NCI-H1694 treated with DMSO at 0.1 percent for 48 hours (cell line): ENCODE data around the gene RFX6.
"Not testable (repeated sequence)": the region's sequence is repeated elsewhere in the genome, so short reads cannot be mapped to it uniquely, and the experiment has no call there.

Experiments used
- DNase-seq: peaks from one replicate; lab custom pipeline; 2025; lab: John Stamatoyannopoulos, UW

Gene RFX6, protein sequence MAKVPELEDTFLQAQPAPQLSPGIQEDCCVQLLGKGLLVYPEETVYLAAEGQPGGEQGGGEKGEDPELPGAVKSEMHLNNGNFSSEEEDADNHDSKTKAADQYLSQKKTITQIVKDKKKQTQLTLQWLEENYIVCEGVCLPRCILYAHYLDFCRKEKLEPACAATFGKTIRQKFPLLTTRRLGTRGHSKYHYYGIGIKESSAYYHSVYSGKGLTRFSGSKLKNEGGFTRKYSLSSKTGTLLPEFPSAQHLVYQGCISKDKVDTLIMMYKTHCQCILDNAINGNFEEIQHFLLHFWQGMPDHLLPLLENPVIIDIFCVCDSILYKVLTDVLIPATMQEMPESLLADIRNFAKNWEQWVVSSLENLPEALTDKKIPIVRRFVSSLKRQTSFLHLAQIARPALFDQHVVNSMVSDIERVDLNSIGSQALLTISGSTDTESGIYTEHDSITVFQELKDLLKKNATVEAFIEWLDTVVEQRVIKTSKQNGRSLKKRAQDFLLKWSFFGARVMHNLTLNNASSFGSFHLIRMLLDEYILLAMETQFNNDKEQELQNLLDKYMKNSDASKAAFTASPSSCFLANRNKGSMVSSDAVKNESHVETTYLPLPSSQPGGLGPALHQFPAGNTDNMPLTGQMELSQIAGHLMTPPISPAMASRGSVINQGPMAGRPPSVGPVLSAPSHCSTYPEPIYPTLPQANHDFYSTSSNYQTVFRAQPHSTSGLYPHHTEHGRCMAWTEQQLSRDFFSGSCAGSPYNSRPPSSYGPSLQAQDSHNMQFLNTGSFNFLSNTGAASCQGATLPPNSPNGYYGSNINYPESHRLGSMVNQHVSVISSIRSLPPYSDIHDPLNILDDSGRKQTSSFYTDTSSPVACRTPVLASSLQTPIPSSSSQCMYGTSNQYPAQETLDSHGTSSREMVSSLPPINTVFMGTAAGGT

GRCh38 chr6:116876635-116877611, at the start of gene RFX6:
TSS of gene RFX6 (plus strand) at chr6:116877242. CDS start at chr6:116877276, 34 bp downstream.
- DNase-seq: no peak

DNA sequence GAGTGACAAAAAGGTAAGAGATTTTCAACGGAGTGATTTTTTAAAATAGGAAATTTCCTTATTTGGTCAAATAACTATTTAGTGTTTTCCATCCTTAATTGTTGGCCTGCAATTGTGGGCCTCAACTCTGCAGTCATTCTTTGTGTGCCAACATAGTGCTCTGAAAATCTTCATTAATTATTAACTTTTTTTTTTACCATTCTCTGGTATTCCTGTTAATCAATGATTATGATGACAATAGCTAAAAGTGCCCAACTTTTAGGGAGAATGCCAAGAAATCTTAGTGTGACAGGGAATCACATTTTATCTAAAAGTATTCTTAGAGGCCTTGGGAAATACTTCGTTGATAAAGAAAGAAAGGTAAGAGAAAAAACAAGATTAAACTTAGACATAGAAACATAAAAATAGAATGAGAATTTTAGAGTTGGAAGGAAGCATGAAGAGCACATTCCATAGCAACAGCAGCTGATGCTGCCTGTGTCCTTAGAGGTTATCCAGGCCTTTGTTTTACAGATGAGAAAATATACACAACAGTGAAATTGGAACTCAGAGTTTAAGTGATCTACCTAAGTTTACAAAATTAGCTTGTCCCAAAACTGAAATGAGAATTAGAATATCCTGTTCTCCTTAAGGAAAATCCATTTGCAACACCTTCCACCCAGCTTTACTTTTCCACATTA, 49.3 kb upstream of the RFX6 start:
- DNase-seq: no peak

GRCh38 chr6:116828983-116829382, 48.1 kb upstream of the RFX6 start, which contains the start of gene GPRC6A:
TSS of gene GPRC6A (minus strand) at chr6:116829083. CDS start at chr6:116829013, 70 bp downstream.
- no peak for DNase-seq

DNA sequence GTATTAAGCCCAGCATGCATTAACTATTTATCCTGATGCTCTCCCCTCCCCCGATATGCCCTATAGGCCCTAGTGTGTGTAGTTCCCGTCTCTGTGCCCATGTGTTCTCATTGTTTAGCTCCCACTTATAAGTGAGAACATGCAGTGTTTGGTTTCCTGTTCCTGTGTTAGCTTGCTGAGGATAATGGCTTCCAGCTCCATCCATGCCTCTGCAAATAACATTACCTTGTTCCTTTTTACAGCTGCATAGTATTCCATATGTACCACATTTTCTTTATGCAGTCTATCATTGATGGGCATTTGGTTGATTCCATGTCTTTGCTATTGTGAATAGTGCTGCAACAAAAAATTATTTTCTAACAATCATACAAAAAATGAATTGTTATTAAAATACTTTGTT, 42.5 kb upstream of the RFX6 start:
- DNase-seq: not testable (repeated sequence)

DNA sequence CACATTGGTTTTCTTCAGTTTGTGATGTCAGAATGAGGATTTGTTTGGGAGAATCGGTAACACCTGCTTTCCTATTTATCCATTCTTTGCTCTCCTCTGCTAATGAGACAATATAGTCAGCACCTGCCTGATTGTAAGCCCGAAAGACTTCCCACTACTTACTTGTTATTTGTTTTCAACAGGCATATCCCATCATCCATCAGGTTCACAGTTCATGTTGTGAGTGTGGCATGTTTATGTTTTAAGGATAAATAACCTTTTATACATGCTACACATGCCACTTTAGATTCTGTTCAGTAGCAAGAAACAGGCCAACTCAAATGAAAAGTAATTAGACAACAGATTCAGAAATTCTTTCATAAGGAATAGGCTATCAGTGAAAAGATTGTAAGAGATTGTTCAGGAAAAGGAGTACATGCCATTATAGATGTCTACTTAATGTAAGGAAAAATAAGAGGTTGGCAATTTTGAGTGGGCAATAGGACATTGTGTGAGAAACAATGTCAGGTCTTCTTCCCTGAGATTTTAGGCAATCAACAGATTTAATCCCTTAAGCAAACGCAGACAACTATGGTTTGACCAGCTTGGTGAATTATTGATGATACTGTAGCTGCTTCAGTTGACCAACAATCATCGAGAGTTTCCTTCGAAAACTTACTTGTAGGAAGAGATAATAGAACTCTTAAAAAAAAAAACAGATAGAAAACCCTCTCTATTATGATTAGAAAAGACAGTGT, 40.3 kb upstream of the RFX6 start:
- DNase-seq: no peak

DNA sequence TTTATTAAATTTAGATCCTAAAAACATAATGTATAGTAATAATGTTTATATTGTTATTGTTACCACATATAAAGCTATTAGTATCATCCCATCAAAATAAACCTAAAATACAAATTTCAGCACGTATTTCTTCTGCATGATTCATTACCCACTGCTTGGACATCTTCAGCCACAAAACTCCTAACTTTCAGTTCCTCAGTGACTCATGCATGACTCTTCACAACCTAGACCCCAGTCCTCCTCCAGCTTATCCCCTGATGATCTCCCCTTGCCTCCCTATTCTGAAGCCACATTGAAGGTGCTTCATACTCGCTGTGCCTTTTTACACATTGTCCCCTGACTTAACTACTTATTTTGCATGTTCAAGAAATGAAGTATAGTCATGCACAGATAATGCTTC, 37.0 kb upstream of the RFX6 start:
- DNase-seq: no peak

GRCh38 chr6:116842459-116842858, 34.6 kb upstream of the RFX6 start:
- no peak for DNase-seq

GRCh38 chr6:116847227-116847626, 29.8 kb upstream of the RFX6 start:
- peak; percentile 50 for DNase-seq

DNA sequence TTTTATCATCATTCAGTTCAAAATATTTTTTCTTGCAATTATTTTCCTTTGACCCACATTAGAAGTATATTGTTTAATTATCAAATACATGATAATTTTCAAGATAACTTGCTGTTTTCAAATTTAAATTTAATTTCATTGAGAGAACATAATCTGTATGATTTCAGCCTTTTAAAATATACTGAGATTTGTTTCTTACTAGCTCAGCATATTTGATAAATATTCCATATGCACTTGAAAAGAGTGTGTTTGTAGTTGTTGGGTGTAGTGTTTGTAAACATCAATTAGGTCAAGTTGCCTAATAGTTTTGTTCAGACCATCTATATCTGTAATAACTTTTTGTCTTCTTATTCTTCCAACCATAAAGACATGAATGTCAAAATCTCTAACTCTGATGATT, 19.0 kb upstream of the RFX6 start:
- no peak for DNase-seq

DNA sequence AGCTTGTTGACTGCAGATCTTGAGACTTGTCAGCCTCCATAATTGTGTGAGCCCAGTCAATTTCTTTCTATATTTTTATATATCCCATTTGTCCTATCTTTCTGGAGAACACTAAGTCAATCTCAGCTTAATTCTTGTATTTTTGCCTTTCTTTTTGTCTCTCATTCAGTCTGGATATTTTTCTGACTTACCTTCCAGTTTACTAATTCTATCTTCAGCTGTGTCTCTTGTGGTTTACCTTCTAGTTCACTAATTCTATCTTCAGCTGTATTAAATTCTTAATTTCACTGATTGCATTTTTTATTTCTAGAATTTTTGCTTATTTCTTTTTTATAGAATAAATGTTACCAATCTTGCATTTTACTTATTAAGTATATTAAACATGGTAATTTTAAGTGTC, 17.8 kb upstream of the RFX6 start:
- DNase-seq: no peak

DNA sequence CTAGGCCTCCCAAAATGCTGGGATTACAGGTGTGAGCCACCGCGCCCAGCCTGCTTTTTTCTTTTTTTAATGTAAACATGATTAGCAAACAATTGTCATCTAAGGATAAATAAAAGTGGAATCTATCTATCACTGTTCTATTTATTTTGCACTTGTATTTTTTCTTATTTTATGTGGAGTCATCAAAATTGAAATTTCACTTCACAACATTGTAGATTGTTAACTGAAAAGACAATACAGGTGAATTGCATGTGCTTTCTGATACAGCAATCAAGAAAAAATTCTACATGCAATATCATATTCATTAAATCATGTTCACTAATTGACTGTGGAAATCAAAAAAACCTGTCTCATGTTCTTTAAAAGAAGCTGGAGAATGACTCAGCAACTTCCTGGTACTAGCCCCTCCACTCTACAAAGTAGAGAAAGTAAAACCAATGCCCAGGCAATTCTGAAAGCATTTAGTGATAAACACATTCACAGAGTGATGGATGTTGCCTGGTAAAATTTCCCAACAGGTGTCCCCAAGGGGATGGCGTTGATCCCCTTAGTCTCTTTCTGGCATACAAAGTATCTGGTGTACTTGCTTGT, 10.7 kb upstream of the RFX6 start:
- no peak for DNase-seq

- DNase-seq: no peak
These were observed 4.3 kb upstream of the RFX6 start for GRCh38 chr6:116872771-116873170.

DNA sequence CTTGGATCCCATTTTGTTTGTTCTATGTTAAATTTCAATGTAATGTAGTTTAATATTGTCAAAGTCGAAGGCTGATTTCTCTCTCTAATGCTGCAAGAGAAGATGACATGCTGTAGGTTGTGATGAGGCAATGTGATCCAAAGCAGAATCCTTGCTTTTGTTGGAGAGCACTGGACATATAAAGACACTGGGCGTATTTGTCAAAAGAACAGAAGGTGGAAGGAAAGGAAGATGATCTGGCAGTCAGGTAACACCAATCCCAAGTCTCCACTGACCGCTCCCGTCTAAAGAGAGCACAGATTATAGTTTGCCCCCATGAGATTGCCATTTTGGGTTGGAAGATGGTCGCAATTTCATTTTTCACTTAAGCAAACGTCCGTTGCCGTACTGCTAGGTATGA, 935 bp upstream of the RFX6 start:
- no peak for DNase-seq

DNA sequence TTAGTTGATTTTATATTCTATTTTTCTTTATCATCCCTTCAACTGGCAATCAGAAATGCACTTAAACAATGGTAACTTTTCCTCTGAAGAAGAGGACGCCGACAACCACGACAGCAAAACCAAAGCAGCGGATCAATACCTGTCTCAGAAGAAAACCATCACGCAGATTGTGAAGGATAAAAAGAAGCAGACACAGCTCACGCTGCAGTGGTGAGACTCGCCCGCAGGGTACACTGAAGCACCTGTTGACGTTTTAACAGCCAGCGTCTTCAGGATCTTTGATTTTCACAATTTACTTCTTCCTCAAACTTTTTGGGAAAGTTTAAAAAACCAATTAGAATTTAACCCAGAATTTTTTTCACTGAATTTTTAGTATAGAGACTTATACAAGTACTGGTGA, 701 bp downstream of the RFX6 start:
- no peak for DNase-seq

- DNase-seq: no peak
These were observed 4.2 kb downstream of the RFX6 start for GRCh38 chr6:116881236-116881635.

DNA sequence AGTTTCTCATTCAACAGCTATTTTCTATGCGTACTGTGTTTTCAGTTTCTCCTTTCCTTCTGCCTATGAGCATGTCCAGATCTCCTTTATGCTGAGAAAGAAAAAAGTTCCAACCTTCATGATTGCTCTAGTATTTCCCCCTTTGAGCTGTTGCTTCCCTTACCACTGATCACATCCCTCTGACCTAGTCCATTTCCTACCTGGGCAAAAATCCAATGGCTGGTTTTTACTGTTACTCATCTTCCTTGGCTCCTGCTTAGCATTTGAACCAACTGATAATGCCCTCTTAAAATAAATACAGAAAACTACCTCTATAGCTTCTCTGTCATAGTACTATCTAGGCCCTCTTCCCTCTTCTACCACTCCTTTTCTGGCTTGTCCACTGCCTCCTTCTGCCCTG, 6.0 kb downstream of the RFX6 start:
- no peak for DNase-seq

DNA sequence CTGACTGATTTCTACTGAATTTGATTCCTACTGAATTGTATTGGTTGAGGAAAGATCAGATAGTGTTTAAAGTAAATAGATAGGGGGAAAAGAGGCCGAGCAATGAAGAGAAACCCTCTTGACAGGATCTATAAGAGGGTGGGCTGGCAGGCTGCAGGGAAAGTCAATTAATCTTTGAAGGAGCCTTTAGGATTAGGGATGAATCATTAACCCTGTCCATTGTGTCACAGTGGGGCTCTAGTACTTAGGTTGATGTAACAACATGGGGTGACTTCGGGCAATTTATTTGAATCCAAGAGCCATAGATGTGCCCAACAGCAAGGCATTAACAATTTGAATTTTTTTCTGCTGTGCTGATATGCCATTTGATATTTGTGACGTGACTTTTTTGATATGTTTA, 7.5 kb downstream of the RFX6 start:
- DNase-seq: no peak

- no peak for DNase-seq
These were observed 10.1 kb downstream of the RFX6 start for GRCh38 chr6:116887168-116887567.

GRCh38 chr6:116887894-116888293, 10.9 kb downstream of the RFX6 start:
- DNase-seq: no peak

DNA sequence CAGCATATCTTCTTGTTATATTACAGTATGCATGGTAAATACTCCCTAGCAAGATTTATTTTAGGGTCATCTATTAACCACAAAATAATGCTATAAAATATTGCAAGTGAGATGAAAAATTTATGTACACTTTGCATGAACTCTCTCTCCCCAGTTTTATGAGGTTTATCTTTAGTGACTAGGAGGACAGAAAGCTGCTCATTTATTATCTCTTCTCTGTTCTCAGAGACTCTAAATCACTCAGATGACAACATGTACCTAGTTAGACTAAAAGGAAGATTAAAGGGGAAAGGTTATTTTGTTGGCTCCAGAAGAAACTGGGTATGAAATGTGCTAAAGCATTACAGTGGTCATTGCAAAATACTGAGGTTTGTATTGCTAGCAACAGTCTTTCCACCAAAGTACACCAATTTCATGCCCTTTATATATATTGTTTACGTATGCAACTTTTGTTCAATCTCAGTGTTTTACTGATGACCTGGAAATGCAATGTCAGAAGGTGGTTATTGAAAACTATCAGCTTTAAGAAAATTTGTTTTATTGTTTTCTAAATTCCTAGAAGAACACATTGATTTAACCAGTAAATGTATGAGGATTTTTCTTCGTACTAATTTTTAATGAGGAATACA, 11.8 kb downstream of the RFX6 start:
- no peak for DNase-seq
